Psoas muscle (tissue), 8 donors: Measurements from ENCODE around the gene ZSCAN5A. TPM values are rescaled to one million over a fixed set of nuclear protein-coding genes. Genes with fewer than 3 reads are reported as not detected.

Experiments
- ATAC-seq, 4 donors: fragments of 200-7000 bp; cut with Tn5 transposase; one replicate each; pipeline ENCODE4 v1.9.1; 2020; ENCODE audit warnings: moderate library complexity in 3 of 4, mild to moderate bottlenecking in 2 of 4
- DNase-seq, 2 donors: peaks; one replicate each; pipeline ENCODE4 v3.0.0-alpha.2; 2020
- H3K27ac ChIP-seq: fragments of 200-600 bp; one replicate; pipeline ENCODE4 v1.8.0; 2022
- H3K27me3 ChIP-seq, 3 donors: fragments of 200-600 bp in 1 of 3; one replicate each; pipeline versions ENCODE4 v1.6.1 to v1.8.0; 2013 to 2022; ENCODE audit warnings: low read length in 2 of 3, mild to moderate bottlenecking in 2 of 3, moderate library complexity in 1 of 3; ENCODE audit not compliant: insufficient read depth in 3 of 3
- H3K36me3 ChIP-seq, 2 donors: fragments of 200-600 bp in 1 of 2; one replicate each; pipeline versions ENCODE4 v1.6.1 to v1.8.0; 2013 to 2022; ENCODE audit warnings: low read depth in 1 of 2, mild to moderate bottlenecking in 1 of 2, moderate library complexity in 1 of 2; ENCODE audit not compliant: insufficient read depth in 1 of 2
- H3K4me1 ChIP-seq: fragments of 200-600 bp; one replicate; pipeline ENCODE4 v1.8.0; 2022
- H3K4me3 ChIP-seq: fragments of 200-600 bp; one replicate; pipeline ENCODE4 v1.8.0; 2022; ENCODE audit warnings: mild to moderate bottlenecking
- H3K9me3 ChIP-seq: fragments of 200-600 bp; one replicate; pipeline ENCODE4 v1.8.0; 2022
- WGBS, 3 donors: extraction: QIAGEN DNeasy Blood & Tissue Kit; methylation state at CpG; one replicate each; pipeline versions ENCODE4 v1.1.6 to v1.1.7; 2013; 5-methylcytosine and 5-hydroxymethylcytosine counted together
- intact Hi-C, 2 donors: fragments of 100-400 bp; cut with DNase I; formaldehyde crosslinking; loops; one replicate each; pipeline versions ENCODE4 v1.11.0 to v1.14.2; 2022
- polyA plus RNA-seq, 3 donors: library from polyadenylated mRNA; stranded (reverse); fragments of 200-250 nt; gene quantifications; one replicate each; pipeline ENCODE4 v1.2.3, GENCODE V29; 2013
- total RNA-seq, 4 donors: library from RNA; stranded (reverse); fragmentation: NEBNext Ultra II Directional in 2 of 4; extraction: Animal tissue kit (Norgen Biotek cat#: 25700) in 2 of 4; gene quantifications; one replicate each; pipeline versions ENCODE4 v1.2.1 to v1.2.4, GENCODE V29; 2021 to 2023
- TF ChIP-seq, protein P1 (sequence below): fragments of 200-600 bp; IDR thresholded peaks from one replicate; pipeline ENCODE4 v1.8.0; 2022; ENCODE audit warnings: antibody characterized with exemption
- donor health status: healthy with polysubstance abuse.
- donor health status: DM: no; HTN: no; CAD: no; lungs with moderate emphysema.
- donor health status: Bipolar disorder and iron deficiency.
- donor health status: healthy.
- donor health status: DM: yes; HTN: yes; CAD: no.
- donor health status: DM: no; HTN: no; CAD: no.
- donor health status: DM: no; HTN: no; CAD: no.
- donor health status: DM: yes; HTN: yes; CAD: no.

The ZSCAN5A gene
- total and polyA plus RNA-seq, 7 donors = 3.8 to 16.3 (median 10.7) TPM

DNA sequence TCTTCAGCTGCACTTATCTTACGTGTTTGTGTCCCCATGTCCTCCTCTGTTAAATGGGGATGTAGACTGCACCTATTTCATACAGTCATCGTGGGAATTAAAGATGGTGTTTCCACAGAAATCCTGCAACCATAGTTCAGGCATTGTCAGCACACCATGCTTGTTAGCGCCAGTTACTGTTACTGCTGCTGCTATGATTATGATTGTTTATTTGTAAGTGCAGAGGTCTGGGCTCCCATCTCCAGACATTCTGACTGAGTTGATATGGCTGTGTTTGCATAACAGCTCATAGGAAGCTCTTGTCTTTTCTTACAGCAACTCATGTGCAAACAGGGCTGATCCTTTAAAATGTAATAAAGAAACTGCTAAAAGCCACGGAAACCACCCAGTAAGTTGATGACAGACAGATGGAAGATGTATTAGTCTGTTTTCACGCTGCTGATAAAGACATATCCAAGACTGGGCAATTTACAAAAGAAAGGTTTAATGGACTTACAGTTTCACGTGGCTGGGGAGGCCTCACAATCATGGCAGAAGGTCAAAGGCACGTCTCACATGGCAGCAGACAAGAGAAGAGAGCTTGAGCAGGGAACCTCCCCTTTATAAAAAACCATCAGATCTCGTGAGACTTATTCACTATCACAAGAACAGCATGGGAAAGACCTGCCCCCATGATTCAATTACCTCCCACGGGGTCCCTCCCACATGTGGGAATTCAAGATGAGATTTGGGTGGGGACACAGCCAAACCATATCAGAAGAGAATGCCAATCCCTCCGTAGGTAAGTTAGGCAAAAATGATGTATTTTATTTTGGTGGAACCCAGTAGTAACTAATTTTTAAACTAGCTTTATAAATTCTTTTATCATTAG is 1.6 kb downstream of the ZSCAN5A start:
- ATAC-seq (no peak), DNase-seq (no peak)
- peaks cover 3 to 31% of the 10 kb centered on the region in 2 donors for H3K36me3 ChIP-seq
- H3K4me1 ChIP-seq = peaks cover 6% of the 10 kb centered on the region
- H3K4me3 ChIP-seq = no peak overlapping the region
- 79 to 84% (median 82%) methylated on average over 10 of the region's 10 CpGs for WGBS, 3 donors
- H3K9me3 ChIP-seq = no peaks in the 10 kb centered on the region
- no peaks in the 10 kb centered on the region for H3K27me3 ChIP-seq
- TF ChIP-seq, protein P1, sequence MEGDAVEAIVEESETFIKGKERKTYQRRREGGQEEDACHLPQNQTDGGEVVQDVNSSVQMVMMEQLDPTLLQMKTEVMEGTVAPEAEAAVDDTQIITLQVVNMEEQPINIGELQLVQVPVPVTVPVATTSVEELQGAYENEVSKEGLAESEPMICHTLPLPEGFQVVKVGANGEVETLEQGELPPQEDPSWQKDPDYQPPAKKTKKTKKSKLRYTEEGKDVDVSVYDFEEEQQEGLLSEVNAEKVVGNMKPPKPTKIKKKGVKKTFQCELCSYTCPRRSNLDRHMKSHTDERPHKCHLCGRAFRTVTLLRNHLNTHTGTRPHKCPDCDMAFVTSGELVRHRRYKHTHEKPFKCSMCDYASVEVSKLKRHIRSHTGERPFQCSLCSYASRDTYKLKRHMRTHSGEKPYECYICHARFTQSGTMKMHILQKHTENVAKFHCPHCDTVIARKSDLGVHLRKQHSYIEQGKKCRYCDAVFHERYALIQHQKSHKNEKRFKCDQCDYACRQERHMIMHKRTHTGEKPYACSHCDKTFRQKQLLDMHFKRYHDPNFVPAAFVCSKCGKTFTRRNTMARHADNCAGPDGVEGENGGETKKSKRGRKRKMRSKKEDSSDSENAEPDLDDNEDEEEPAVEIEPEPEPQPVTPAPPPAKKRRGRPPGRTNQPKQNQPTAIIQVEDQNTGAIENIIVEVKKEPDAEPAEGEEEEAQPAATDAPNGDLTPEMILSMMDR = no peak
- no peak overlapping the region for H3K27ac ChIP-seq
- intact Hi-C loops = no loop called here

DNA sequence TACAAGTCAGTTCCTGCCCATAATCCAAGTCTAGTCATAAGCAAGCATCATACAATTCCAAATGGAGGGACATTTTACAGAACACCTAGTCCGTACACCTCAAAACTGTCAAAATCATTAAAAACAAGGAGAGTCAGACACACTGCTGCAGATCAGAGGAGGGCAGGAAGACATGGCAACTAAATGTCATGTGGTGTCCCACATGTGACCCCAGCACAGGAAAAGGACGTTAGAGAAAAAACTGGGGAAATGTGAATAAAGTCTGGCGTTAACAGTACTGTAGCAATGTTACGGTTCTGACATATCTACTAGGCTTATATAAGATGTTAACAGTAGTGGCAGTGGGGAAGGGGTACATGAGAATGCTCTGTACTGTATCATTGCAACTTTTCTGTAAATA is 2.3 kb downstream of the ZSCAN5A start:
- Histone ChIP-seq H3K4me1 (peaks cover 6% of the 10 kb centered on the region), H3K27ac (no peak overlapping the region), H3K9me3 (no peaks in the 10 kb centered on the region), H3K4me3 (no peak overlapping the region), H3K36me3 (peaks cover 3 to 31% of the 10 kb centered on the region in 2 donors), H3K27me3 (no peaks in the 10 kb centered on the region)
- TF ChIP-seq, protein P1 = no peak
- intact Hi-C loops = no loop called here
- 73 to 78% (median 77%) methylated on average over 4 of the region's 4 CpGs for whole genome bisulfite sequencing, 3 donors
- ATAC-seq = no peak
- no peak for DNase-seq

- TF ChIP-seq, protein P1 = no peak
- Histone ChIP-seq H3K36me3 (peaks cover 3 to 34% of the 10 kb centered on the region in 2 donors), H3K27ac (no peak overlapping the region), H3K4me3 (no peak overlapping the region), H3K27me3 (no peaks in the 10 kb centered on the region), H3K4me1 (peaks cover 6% of the 10 kb centered on the region), H3K9me3 (no peaks in the 10 kb centered on the region)
- no peak for ATAC-seq
- no peak for DNase-seq
- intact Hi-C loops = no loop called here
- 66 to 69% (median 68%) methylated on average over 8 of the region's 8 CpGs for WGBS, 3 donors
Observed at GRCh38 chr19:56310462-56310861, 4.2 kb downstream of the ZSCAN5A start.

DNA sequence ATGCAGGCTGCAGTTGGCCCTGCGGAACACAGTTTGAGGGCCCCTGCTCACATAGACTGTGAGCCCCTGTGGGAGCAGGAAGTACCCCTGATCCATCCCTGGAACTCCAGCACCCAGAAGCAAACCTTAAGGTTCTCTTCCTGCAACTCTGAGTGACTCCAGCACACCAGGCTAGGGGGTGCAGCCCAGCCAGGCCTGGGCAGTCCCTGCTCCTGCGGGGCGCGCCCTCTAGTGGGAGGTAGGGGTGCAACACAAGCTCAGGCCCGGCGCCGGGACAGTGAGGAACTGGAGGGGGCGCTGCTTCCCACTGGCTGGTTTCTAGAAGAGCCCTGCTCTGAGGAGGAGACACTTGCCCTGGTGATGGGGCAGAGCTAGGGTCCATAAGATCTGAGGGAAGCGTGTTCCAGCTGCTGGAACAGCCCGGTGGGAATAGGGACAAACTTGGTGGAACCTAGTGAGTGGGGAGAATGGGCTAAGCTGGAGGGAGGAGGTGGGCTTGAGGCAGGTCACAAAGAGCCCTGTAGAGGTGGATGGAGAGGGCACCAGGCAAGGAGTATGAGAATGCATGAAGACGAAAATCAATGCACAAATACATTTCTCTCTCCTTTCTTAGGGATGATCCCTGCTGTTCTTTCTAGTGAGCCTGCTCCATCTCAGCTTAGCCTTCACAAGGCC is 5.0 kb downstream of the ZSCAN5A start:
- no peak overlapping the region for H3K27ac ChIP-seq
- TF ChIP-seq, protein P1 = peak; percentile 36
- H3K9me3 ChIP-seq = no peaks in the 10 kb centered on the region
- peaks cover 6% of the 10 kb centered on the region for H3K4me1 ChIP-seq
- WGBS, 3 donors = 74 to 84% (median 75%) methylated on average over 11 of the region's 11 CpGs
- H3K4me3 ChIP-seq = no peak overlapping the region
- intact Hi-C loops = no loop called here
- H3K36me3 ChIP-seq = peaks cover 3 to 42% of the 10 kb centered on the region in 2 donors
- ATAC-seq = no peak
- peak; percentile 24 to 65 for DNase-seq
- H3K27me3 ChIP-seq = no peaks in the 10 kb centered on the region
